GM21367 (cell line): Measurements from ENCODE around the gene UBTD2.
"Not testable (repeated sequence)": the region's sequence is repeated elsewhere in the genome, so short reads cannot be mapped to it uniquely, and the experiment has no call there.

Experiments used
- ATAC-seq: cut with Tn5 transposase; IDR thresholded peaks from one replicate; pipeline ENCODE4 v1.9.1; 2021; ENCODE audit not compliant: unreplicated experiment

The UBTD2 gene

GRCh38 chr5:172199446-172199845 lies 84.1 kb downstream of the UBTD2 start:
- no peak for ATAC-seq

GRCh38 chr5:172197775-172198174 lies 85.8 kb downstream of the UBTD2 start:
- ATAC-seq: not testable (repeated sequence)

- ATAC-seq: no peak
These were observed 88.4 kb downstream of the UBTD2 start for GRCh38 chr5:172194985-172195774.

GRCh38 chr5:172193872-172194271 lies 89.7 kb downstream of the UBTD2 start, which contains the start of gene EFCAB9:
TSS of gene EFCAB9 (plus strand) at chr5:172194172. CDS start at chr5:172194173, 1 bp downstream.
- ATAC-seq: no peak

GRCh38 chr5:172189693-172190296 lies 93.8 kb downstream of the UBTD2 start:
- ATAC-seq: no peak

- ATAC-seq: no peak
These were observed 94.5 kb downstream of the UBTD2 start for GRCh38 chr5:172188893-172189692.

GRCh38 chr5:172188033-172188892 lies 95.3 kb downstream of the UBTD2 start, which contains the start of gene STK10:
TSS of gene STK10 (minus strand) at chr5:172188224. CDS start at chr5:172188042, 182 bp downstream.
- ATAC-seq: peak; percentile 66

- ATAC-seq: peak; percentile 20
These were observed 96.2 kb downstream of the UBTD2 start for GRCh38 chr5:172187118-172188032.

- ATAC-seq: no peak
These were observed 97.4 kb downstream of the UBTD2 start for GRCh38 chr5:172186114-172186695.

- ATAC-seq: no peak
These were observed 98.5 kb downstream of the UBTD2 start for GRCh38 chr5:172185096-172185461.

- ATAC-seq: no peak
These were observed 99.7 kb downstream of the UBTD2 start for GRCh38 chr5:172183881-172184280.

GRCh38 chr5:172182291-172182690 lies 101.3 kb downstream of the UBTD2 start:
- no peak for ATAC-seq

GRCh38 chr5:172180936-172181335 lies 102.6 kb downstream of the UBTD2 start:
- ATAC-seq: no peak

- ATAC-seq: no peak
These were observed 104.3 kb downstream of the UBTD2 start for GRCh38 chr5:172178991-172179989.

- ATAC-seq: no peak
These were observed 105.1 kb downstream of the UBTD2 start for GRCh38 chr5:172178301-172178987.

- ATAC-seq: no peak
These were observed 106.4 kb downstream of the UBTD2 start for GRCh38 chr5:172177176-172177575.

- peak; percentile 41 for ATAC-seq
These were observed 108.3 kb downstream of the UBTD2 start for GRCh38 chr5:172175263-172175719.
